GM13976 (cell line): Measurements from ENCODE around the gene TMEM40.

ENCODE experiments used
- DNase-seq: peaks from one replicate; pipeline ENCODE4 v3.0.0; 2012; ENCODE audit warnings: low spot score
- CTCF ChIP-seq: IDR thresholded peaks from 2 replicates; pipeline ENCODE4 v1.5.1; 2012; ENCODE audit warnings: borderline replicate concordance, mild to moderate bottlenecking; ENCODE audit not compliant: insufficient read depth; ENCODE audit errors: extremely low read depth, missing control alignments, control extremely low read depth
- in situ Hi-C: fragments of 300-500 bp; cut with MboI; formaldehyde crosslinking; loops from one replicate; pipeline ENCODE4 v1.12.0; 2022; ENCODE audit warnings: low sequenced_read_pairs, mixed read lengths, inconsistent platforms; ENCODE audit not compliant: unreplicated experiment

TMEM40 gene

GRCh38 chr3:12774619-12775018 lies 15.6 kb upstream of the TMEM40 start:
- in situ Hi-C loops = no loop called here
- no peak for DNase-seq
- no peak for TF ChIP-seq CTCF

GRCh38 chr3:12773710-12774086 lies 14.6 kb upstream of the TMEM40 start:
- in situ Hi-C loops = no loop called here
- no peak for TF ChIP-seq CTCF
- no peak for DNase-seq

GRCh38 chr3:12773030-12773709 lies 14.1 kb upstream of the TMEM40 start:
- in situ Hi-C loops = no loop called here
- no peak for DNase-seq
- TF ChIP-seq CTCF = no peak

GRCh38 chr3:12772462-12772861 lies 13.4 kb upstream of the TMEM40 start:
- DNase-seq = no peak
- TF ChIP-seq CTCF = no peak
- in situ Hi-C loops = no loop called here

- DNase-seq = no peak
- TF ChIP-seq CTCF = no peak
- in situ Hi-C loops = no loop called here
These were observed 12.2 kb upstream of the TMEM40 start for GRCh38 chr3:12771236-12771635.

- in situ Hi-C loops = no loop called here
- DNase-seq = no peak
- TF ChIP-seq CTCF = no peak
These were observed 10.7 kb upstream of the TMEM40 start for GRCh38 chr3:12769761-12770160.
